T-helper 2 cell treated with Interferon-gamma antibody and Interleukin-4, amounts not matched to agents 5 μg/mL and 100 μg/mL, for 36 hours (primary cell): ENCODE measurements around the gene SLC16A6.
"Not testable (repeated sequence)": the region's sequence is repeated elsewhere in the genome, so short reads cannot be mapped to it uniquely, and the experiment has no call there.

Experiments
- DNase-seq: peaks from one replicate; pipeline ENCODE4 v3.0.0; 2021; ENCODE audit warnings: low spot score
- H3K27ac Mint-ChIP-seq: one replicate; pipeline ENCODE4 v1.8.0; 2021; ENCODE audit warnings: mild to moderate bottlenecking, mixed read lengths
- H3K27me3 Mint-ChIP-seq: one replicate; pipeline ENCODE4 v1.8.0; 2021; ENCODE audit warnings: low read depth, mixed read lengths
- H3K36me3 Mint-ChIP-seq: one replicate; pipeline ENCODE4 v1.8.0; 2021; ENCODE audit warnings: low read depth, mixed read lengths
- H3K4me1 Mint-ChIP-seq: one replicate; pipeline ENCODE4 v1.8.0; 2021; ENCODE audit warnings: low read depth, mixed read lengths
- H3K4me3 Mint-ChIP-seq: one replicate; pipeline ENCODE4 v1.8.0; 2022; ENCODE audit warnings: mild to moderate bottlenecking, moderate library complexity, mixed read lengths
- H3K9me3 Mint-ChIP-seq: one replicate; pipeline ENCODE4 v1.8.0; 2021; ENCODE audit warnings: mixed read lengths

The SLC16A6 gene

DNA sequence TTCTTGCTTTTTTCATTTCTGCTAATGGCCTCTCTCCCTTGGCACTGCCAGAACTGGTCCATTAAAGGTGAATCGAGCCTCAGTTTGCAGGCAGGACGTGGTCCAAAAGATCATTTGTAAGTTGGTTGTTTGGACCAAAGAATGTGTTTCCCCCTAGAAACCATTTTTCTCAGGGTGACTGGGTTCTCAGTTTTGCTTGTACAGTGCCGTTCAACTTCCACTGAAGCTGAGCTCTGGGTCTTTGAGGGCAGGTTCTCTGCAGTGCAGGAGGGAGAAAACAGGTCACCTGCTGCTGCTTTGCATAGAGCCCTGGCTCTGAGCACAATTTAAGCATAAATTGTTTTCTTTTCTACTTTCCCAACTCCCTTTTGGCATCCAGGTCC is 52.1 kb downstream of the SLC16A6 start:
- Mint-ChIP-seq H3K4me3 (peak overlapping the region; percentile 84), H3K27ac (peak overlapping the region; percentile 98), H3K4me1 (peaks cover 55% of the 10 kb centered on the region), H3K27me3 (no peaks in the 10 kb centered on the region), H3K36me3 (peaks cover 16% of the 10 kb centered on the region), H3K9me3 (peaks cover 3% of the 10 kb centered on the region)
- DNase-seq = peak; percentile 53

DNA sequence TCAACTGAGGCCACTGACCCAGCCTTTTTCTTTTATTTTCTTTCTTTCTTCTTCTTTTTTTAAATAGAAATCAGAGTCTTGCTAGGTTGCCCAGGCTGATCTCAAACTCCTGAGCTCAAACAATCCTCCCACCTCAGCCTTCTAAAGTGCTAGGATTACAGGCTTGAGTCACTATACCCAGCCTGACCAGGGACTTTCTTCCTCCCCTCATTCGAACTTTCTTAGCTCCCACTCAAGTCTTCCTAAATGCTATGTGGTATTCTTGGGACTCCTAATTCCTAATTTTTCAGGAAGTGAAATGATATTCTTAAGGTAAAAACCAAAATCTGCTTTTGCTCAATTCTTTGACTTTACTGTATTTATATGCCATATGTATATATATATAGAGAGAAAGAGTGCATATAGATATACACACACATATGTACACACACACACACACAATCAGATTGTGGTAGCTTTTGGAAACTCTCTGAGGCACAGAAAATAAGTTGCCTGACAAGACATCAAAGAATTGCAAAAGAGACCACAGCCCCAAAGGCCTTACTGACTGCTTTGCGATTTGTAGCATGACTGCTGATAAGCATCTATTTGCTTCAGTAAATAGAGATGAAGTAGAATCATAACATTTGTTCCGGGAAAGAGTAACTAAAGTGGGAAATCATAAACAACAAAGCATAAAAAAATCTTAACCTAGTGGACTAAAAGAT is 52.6 kb downstream of the SLC16A6 start:
- peaks cover 52% of the 10 kb centered on the region for H3K4me1 Mint-ChIP-seq
- peak; percentile 60 for DNase-seq
- H3K36me3 Mint-ChIP-seq = peaks cover 16% of the 10 kb centered on the region
- H3K27me3 Mint-ChIP-seq = no peaks in the 10 kb centered on the region
- peak overlapping the region; percentile 98 for H3K27ac Mint-ChIP-seq
- H3K9me3 Mint-ChIP-seq = peaks cover 3% of the 10 kb centered on the region
- peak overlapping the region; percentile 84 for H3K4me3 Mint-ChIP-seq

GRCh38 chr17:68237369-68238163 is 53.4 kb downstream of the SLC16A6 start:
- peak; percentile 50 for DNase-seq
- peaks cover 54% of the 10 kb centered on the region for H3K4me1 Mint-ChIP-seq

GRCh38 chr17:68235336-68235791 is 55.6 kb downstream of the SLC16A6 start:
- Mint-ChIP-seq H3K4me1 (peaks cover 45% of the 10 kb centered on the region), H3K27ac (peak overlapping the region; percentile 72), H3K36me3 (peaks cover 16% of the 10 kb centered on the region)
- H3K4me3 Mint-ChIP-seq, H3K27me3 Mint-ChIP-seq, DNase-seq, H3K9me3 Mint-ChIP-seq: not testable (repeated sequence)

More at GRCh38 chr17:68237369-68238163, 53.4 kb downstream of the SLC16A6 start:
- Mint-ChIP-seq H3K27ac (peak overlapping the region; percentile 98), H3K36me3 (peaks cover 16% of the 10 kb centered on the region), H3K4me3 (peak overlapping the region; percentile 84)
- H3K27me3 Mint-ChIP-seq, H3K9me3 Mint-ChIP-seq: not testable (repeated sequence)

DNA sequence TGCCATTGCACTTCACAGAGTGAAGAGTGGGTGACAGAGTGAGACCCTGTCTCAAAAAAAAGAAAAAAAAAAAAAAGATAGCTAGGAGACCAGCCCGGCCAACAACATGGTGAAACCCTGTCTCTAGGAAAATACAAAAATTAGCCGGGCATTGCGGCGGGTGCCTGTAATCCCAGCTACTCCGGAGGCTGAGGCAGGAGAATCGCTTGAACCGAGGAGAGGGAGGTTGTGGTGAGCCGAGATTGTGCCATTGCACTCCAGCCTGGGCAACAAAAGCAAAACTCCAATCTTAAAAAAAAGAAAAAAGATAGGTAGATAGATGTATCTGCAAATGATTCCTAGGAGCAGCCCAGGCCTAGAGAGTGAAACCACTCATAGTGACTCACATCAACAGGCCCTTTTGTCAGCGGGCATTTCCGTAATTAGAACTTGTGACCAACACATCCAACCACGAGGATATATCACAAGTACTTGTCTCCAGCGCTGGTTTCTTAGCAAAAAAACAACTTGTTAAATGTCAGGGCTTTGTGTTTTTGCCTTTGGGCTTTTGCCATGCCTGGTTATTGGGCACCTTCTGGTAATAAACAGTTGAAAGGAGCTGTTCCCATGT is 56.1 kb downstream of the SLC16A6 start:
- peak overlapping the region; percentile 72 for H3K27ac Mint-ChIP-seq
- H3K4me1 Mint-ChIP-seq = peaks cover 40% of the 10 kb centered on the region
- not testable (repeated sequence) for H3K27me3 Mint-ChIP-seq, H3K9me3 Mint-ChIP-seq, H3K4me3 Mint-ChIP-seq
- peaks cover 12% of the 10 kb centered on the region for H3K36me3 Mint-ChIP-seq
- peak; percentile 68 for DNase-seq

GRCh38 chr17:68232741-68233140 is 58.2 kb downstream of the SLC16A6 start:
- not testable (repeated sequence) for H3K27ac Mint-ChIP-seq, H3K4me3 Mint-ChIP-seq, DNase-seq, H3K9me3 Mint-ChIP-seq, H3K27me3 Mint-ChIP-seq
- H3K36me3 Mint-ChIP-seq = peaks cover 16% of the 10 kb centered on the region
- H3K4me1 Mint-ChIP-seq = peaks cover 34% of the 10 kb centered on the region

DNA sequence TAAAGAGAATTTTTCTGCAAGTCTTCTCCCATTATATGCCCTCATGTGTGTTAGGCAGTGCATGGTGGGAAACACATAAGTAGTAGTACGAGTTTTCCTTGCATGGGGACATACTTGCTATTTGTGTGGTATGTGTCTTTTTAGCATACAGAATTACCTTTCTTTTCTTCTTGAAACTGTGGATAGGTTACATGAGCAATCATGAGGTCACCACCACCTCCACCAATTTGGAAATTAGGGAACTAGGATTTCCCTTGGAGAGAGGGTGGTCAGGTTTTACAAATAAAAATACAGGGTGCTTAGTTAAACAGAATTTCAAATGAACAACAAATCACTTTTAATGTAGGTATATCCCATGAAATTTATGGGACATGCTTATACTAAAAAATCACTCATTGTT is 59.4 kb downstream of the SLC16A6 start:
- no peaks in the 10 kb centered on the region for H3K27me3 Mint-ChIP-seq
- peaks cover 16% of the 10 kb centered on the region for H3K36me3 Mint-ChIP-seq
- no peak overlapping the region for H3K27ac Mint-ChIP-seq
- no peaks in the 10 kb centered on the region for H3K9me3 Mint-ChIP-seq
- no peak overlapping the region for H3K4me3 Mint-ChIP-seq
- DNase-seq = no peak
- H3K4me1 Mint-ChIP-seq = peaks cover 32% of the 10 kb centered on the region

- H3K27ac Mint-ChIP-seq, H3K27me3 Mint-ChIP-seq, DNase-seq, H3K9me3 Mint-ChIP-seq, H3K4me3 Mint-ChIP-seq: not testable (repeated sequence)
- Mint-ChIP-seq H3K36me3 (peaks cover 16% of the 10 kb centered on the region), H3K4me1 (peaks cover 32% of the 10 kb centered on the region)
Measured at GRCh38 chr17:68231131-68231530, 59.8 kb downstream of the SLC16A6 start.

DNA sequence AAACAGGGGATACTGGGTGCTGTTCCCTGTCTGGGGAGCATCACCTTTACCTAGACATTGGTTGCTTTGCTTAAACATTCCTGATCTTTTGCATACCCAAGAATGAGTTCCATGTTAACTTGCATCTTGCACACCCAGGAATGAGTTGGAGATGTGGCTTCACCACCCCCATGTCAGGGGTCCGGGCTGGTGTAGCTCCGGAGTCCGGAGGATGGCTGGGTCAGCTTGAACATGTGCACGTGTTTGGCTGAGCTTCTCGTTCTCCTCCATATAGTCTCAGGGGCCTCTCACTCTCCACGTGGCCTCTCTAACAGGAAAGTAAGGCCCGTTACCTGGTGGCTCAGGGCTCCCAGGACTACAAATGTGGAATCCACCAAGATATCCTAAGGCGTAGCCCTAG is 61.3 kb downstream of the SLC16A6 start:
- DNase-seq = no peak
- H3K27ac Mint-ChIP-seq = no peak overlapping the region

GRCh38 chr17:68228817-68229570 is 61.9 kb downstream of the SLC16A6 start:
- H3K36me3 Mint-ChIP-seq = peaks cover 18% of the 10 kb centered on the region
- H3K9me3 Mint-ChIP-seq = no peaks in the 10 kb centered on the region
- DNase-seq = no peak
- peaks cover 23% of the 10 kb centered on the region for H3K4me1 Mint-ChIP-seq
- H3K27me3 Mint-ChIP-seq = no peaks in the 10 kb centered on the region
- no peak overlapping the region for H3K4me3 Mint-ChIP-seq
- peak overlapping the region; percentile 5 for H3K27ac Mint-ChIP-seq

More for the DNA sequence above, 61.3 kb downstream of the SLC16A6 start:
- no peaks in the 10 kb centered on the region for H3K27me3 Mint-ChIP-seq
- peaks cover 18% of the 10 kb centered on the region for H3K36me3 Mint-ChIP-seq
- no peaks in the 10 kb centered on the region for H3K9me3 Mint-ChIP-seq
- no peak overlapping the region for H3K4me3 Mint-ChIP-seq
- H3K4me1 Mint-ChIP-seq = peaks cover 25% of the 10 kb centered on the region

GRCh38 chr17:68228039-68228680 is 62.8 kb downstream of the SLC16A6 start:
- not testable (repeated sequence) for H3K4me3 Mint-ChIP-seq, H3K9me3 Mint-ChIP-seq, H3K27me3 Mint-ChIP-seq
- Mint-ChIP-seq H3K36me3 (peaks cover 16% of the 10 kb centered on the region), H3K4me1 (peaks cover 23% of the 10 kb centered on the region), H3K27ac (peak overlapping the region; percentile 83)
- peak; percentile 50 for DNase-seq

- not testable (repeated sequence) for H3K27ac Mint-ChIP-seq, DNase-seq, H3K9me3 Mint-ChIP-seq, H3K4me3 Mint-ChIP-seq, H3K27me3 Mint-ChIP-seq
- peaks cover 24% of the 10 kb centered on the region for H3K36me3 Mint-ChIP-seq
- H3K4me1 Mint-ChIP-seq = peaks cover 26% of the 10 kb centered on the region
Measured at GRCh38 chr17:68225055-68225454, 65.9 kb downstream of the SLC16A6 start.

DNA sequence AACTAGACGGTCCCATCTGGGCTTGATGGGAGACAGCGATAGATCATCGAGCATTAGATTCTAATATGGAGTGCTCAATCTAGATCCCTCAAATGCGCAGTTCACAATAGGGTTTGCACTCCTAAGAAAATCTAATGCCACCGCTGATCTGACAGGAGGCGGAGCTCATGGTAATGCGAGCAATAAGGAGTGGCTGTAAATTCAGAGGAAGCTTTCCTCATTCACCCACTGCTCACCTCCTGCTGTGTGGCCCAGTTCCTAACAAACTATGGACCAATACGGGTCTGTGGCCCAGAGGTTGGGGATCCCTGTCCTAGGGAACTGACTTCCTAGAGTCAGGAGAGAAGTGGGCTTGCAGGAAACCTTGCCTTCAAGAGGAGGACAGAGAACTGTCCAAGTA is 68.3 kb downstream of the SLC16A6 start:
- Mint-ChIP-seq H3K36me3 (peaks cover 31% of the 10 kb centered on the region), H3K27me3 (no peaks in the 10 kb centered on the region), H3K4me3 (no peak overlapping the region), H3K9me3 (no peaks in the 10 kb centered on the region), H3K27ac (peak overlapping the region; percentile 34), H3K4me1 (peaks cover 11% of the 10 kb centered on the region)
- DNase-seq = no peak
